Activated T-helper 1 cell treated with anti-CD3 and anti-CD28 coated beads, Interleukin-12 subunit alpha, Interleukin-12 subunit beta, Interleukin-2, Interleukin-4 antibody, amounts not matched to agents 30 ng/mL and 10 ng/mL and 1 ng/mL, durations not matched to agents 14 hours and 24 hours and 36 hours (primary cell): ENCODE measurements around the gene OCA2. TPM values are rescaled to one million over a fixed set of nuclear protein-coding genes. Genes with fewer than 3 reads are reported as not detected.

ENCODE experiments used
- DNase-seq: peaks from one replicate; pipeline ENCODE4 v3.0.0; 2021; ENCODE audit warnings: low spot score
- H3K27ac Mint-ChIP-seq: one replicate; pipeline ENCODE4 v1.8.0; 2021; ENCODE audit warnings: mild to moderate bottlenecking, mixed read lengths
- H3K27me3 Mint-ChIP-seq: one replicate; pipeline ENCODE4 v1.8.0; 2022; ENCODE audit warnings: mild to moderate bottlenecking, moderate library complexity, mixed read lengths; ENCODE audit not compliant: insufficient read depth
- H3K36me3 Mint-ChIP-seq: one replicate; pipeline ENCODE4 v1.8.0; 2021; ENCODE audit warnings: low read depth, mixed read lengths
- H3K4me1 Mint-ChIP-seq: one replicate; pipeline ENCODE4 v1.8.0; 2021; ENCODE audit warnings: low read depth, mixed read lengths
- H3K4me3 Mint-ChIP-seq: one replicate; pipeline ENCODE4 v1.8.0; 2021; ENCODE audit warnings: mild to moderate bottlenecking, moderate library complexity, mixed read lengths
- H3K9me3 Mint-ChIP-seq: one replicate; pipeline ENCODE4 v1.8.0; 2021; ENCODE audit warnings: mixed read lengths
- intact Hi-C: fragments of 100-400 bp; cut with micrococcal nuclease; formaldehyde crosslinking; loops from one replicate; pipeline ENCODE4 v1.15.1; 2024
- total RNA-seq: library from RNA; stranded (reverse); gene quantifications from 2 replicates; pipeline ENCODE4 v1.2.3, GENCODE V29; 2022

Gene OCA2
- total RNA-seq, 1 donor from 2014 or later: not detected

- Mint-ChIP-seq H3K4me1 (no peaks in the 10 kb centered on the region), H3K36me3 (no peaks in the 10 kb centered on the region), H3K27ac (no peak overlapping the region), H3K4me3 (no peak overlapping the region), H3K9me3 (peaks cover 3% of the 10 kb centered on the region), H3K27me3 (no peaks in the 10 kb centered on the region)
- DNase-seq: no peak
- intact Hi-C loops: no loop called here
Observed at GRCh38 chr15:27868828-27869404, 230.2 kb downstream of the OCA2 start.

GRCh38 chr15:27867861-27868260, 231.3 kb downstream of the OCA2 start:
- Mint-ChIP-seq H3K9me3 (peaks cover 3% of the 10 kb centered on the region), H3K4me1 (no peaks in the 10 kb centered on the region), H3K4me3 (no peak overlapping the region), H3K27me3 (no peaks in the 10 kb centered on the region), H3K36me3 (no peaks in the 10 kb centered on the region), H3K27ac (no peak overlapping the region)
- no peak for DNase-seq
- intact Hi-C loops: no loop called here

- Mint-ChIP-seq H3K4me3 (no peak overlapping the region), H3K9me3 (peaks cover 4% of the 10 kb centered on the region), H3K4me1 (no peaks in the 10 kb centered on the region), H3K27me3 (no peaks in the 10 kb centered on the region), H3K36me3 (no peaks in the 10 kb centered on the region), H3K27ac (no peak overlapping the region)
- no peak for DNase-seq
- intact Hi-C loops: no loop called here
Observed at GRCh38 chr15:27866505-27867165, 232.5 kb downstream of the OCA2 start.

GRCh38 chr15:27865926-27866325, 233.2 kb downstream of the OCA2 start:
- Mint-ChIP-seq H3K4me3 (no peak overlapping the region), H3K9me3 (peaks cover 11% of the 10 kb centered on the region), H3K4me1 (no peaks in the 10 kb centered on the region), H3K27me3 (no peaks in the 10 kb centered on the region), H3K27ac (no peak overlapping the region), H3K36me3 (no peaks in the 10 kb centered on the region)
- DNase-seq: no peak
- intact Hi-C loops: no loop called here

GRCh38 chr15:27865323-27865922, 233.7 kb downstream of the OCA2 start:
- DNase-seq: no peak
- H3K9me3 Mint-ChIP-seq: peaks cover 16% of the 10 kb centered on the region
- H3K36me3 Mint-ChIP-seq: no peaks in the 10 kb centered on the region
- H3K4me1 Mint-ChIP-seq: no peaks in the 10 kb centered on the region
- no peaks in the 10 kb centered on the region for H3K27me3 Mint-ChIP-seq
- intact Hi-C loops: no loop called here
- H3K4me3 Mint-ChIP-seq: no peak overlapping the region
- H3K27ac Mint-ChIP-seq: no peak overlapping the region

- Mint-ChIP-seq H3K9me3 (peaks cover 18% of the 10 kb centered on the region), H3K4me1 (no peaks in the 10 kb centered on the region), H3K36me3 (no peaks in the 10 kb centered on the region), H3K27me3 (no peaks in the 10 kb centered on the region), H3K27ac (no peak overlapping the region), H3K4me3 (no peak overlapping the region)
- intact Hi-C loops: no loop called here
- DNase-seq: no peak
Observed at GRCh38 chr15:27864719-27865118, 234.4 kb downstream of the OCA2 start.

GRCh38 chr15:27864086-27864485, 235.0 kb downstream of the OCA2 start:
- intact Hi-C loops: no loop called here
- H3K4me1 Mint-ChIP-seq: no peaks in the 10 kb centered on the region
- H3K27me3 Mint-ChIP-seq: no peaks in the 10 kb centered on the region
- no peaks in the 10 kb centered on the region for H3K36me3 Mint-ChIP-seq
- H3K4me3 Mint-ChIP-seq: no peak overlapping the region
- DNase-seq: no peak
- peaks cover 18% of the 10 kb centered on the region for H3K9me3 Mint-ChIP-seq
- no peak overlapping the region for H3K27ac Mint-ChIP-seq

- H3K27ac Mint-ChIP-seq: no peak overlapping the region
- no peaks in the 10 kb centered on the region for H3K36me3 Mint-ChIP-seq
Observed at GRCh38 chr15:27863000-27863399, 236.1 kb downstream of the OCA2 start.

GRCh38 chr15:27861171-27861570, 237.9 kb downstream of the OCA2 start:
- intact Hi-C loops: no loop called here
- DNase-seq: no peak
- Mint-ChIP-seq H3K4me1 (no peaks in the 10 kb centered on the region), H3K36me3 (no peaks in the 10 kb centered on the region), H3K4me3 (no peak overlapping the region), H3K27me3 (no peaks in the 10 kb centered on the region), H3K27ac (no peak overlapping the region), H3K9me3 (peaks cover 28% of the 10 kb centered on the region)

More at GRCh38 chr15:27863000-27863399, 236.1 kb downstream of the OCA2 start:
- Mint-ChIP-seq H3K4me3 (no peak overlapping the region), H3K27me3 (no peaks in the 10 kb centered on the region), H3K9me3 (peaks cover 18% of the 10 kb centered on the region), H3K4me1 (no peaks in the 10 kb centered on the region)
- intact Hi-C loops: no loop called here
- no peak for DNase-seq

GRCh38 chr15:27855137-27855536, 244.0 kb downstream of the OCA2 start:
- no peaks in the 10 kb centered on the region for H3K36me3 Mint-ChIP-seq
- H3K9me3 Mint-ChIP-seq: peaks cover 23% of the 10 kb centered on the region
- H3K4me1 Mint-ChIP-seq: no peaks in the 10 kb centered on the region
- no peak for DNase-seq
- intact Hi-C loops: no loop called here
- H3K4me3 Mint-ChIP-seq: no peak overlapping the region
- no peak overlapping the region for H3K27ac Mint-ChIP-seq
- no peaks in the 10 kb centered on the region for H3K27me3 Mint-ChIP-seq

- no peaks in the 10 kb centered on the region for H3K27me3 Mint-ChIP-seq
- intact Hi-C loops: no loop called here
- no peak for DNase-seq
- no peaks in the 10 kb centered on the region for H3K4me1 Mint-ChIP-seq
- H3K27ac Mint-ChIP-seq: no peak overlapping the region
- no peak overlapping the region for H3K4me3 Mint-ChIP-seq
- H3K9me3 Mint-ChIP-seq: peaks cover 25% of the 10 kb centered on the region
- H3K36me3 Mint-ChIP-seq: no peaks in the 10 kb centered on the region
Observed at GRCh38 chr15:27854601-27855000, 244.5 kb downstream of the OCA2 start.

GRCh38 chr15:27853624-27854455, 245.3 kb downstream of the OCA2 start:
- Mint-ChIP-seq H3K4me1 (no peaks in the 10 kb centered on the region), H3K9me3 (peaks cover 29% of the 10 kb centered on the region), H3K27ac (no peak overlapping the region), H3K27me3 (no peaks in the 10 kb centered on the region), H3K4me3 (no peak overlapping the region), H3K36me3 (no peaks in the 10 kb centered on the region)
- intact Hi-C loops: no loop called here
- DNase-seq: no peak

GRCh38 chr15:27851858-27852210, 247.3 kb downstream of the OCA2 start:
- no peak for DNase-seq
- H3K27me3 Mint-ChIP-seq: no peaks in the 10 kb centered on the region
- H3K4me3 Mint-ChIP-seq: no peak overlapping the region
- intact Hi-C loops: no loop called here
- H3K9me3 Mint-ChIP-seq: peaks cover 21% of the 10 kb centered on the region
- no peaks in the 10 kb centered on the region for H3K4me1 Mint-ChIP-seq
- no peaks in the 10 kb centered on the region for H3K36me3 Mint-ChIP-seq
- H3K27ac Mint-ChIP-seq: no peak overlapping the region
